Liver (tissue), 9 donors: ENCODE measurements around the gene ZCCHC14. TPM values are rescaled to one million over a fixed set of nuclear protein-coding genes. Genes with fewer than 3 reads are reported as not detected.

Experiments
- DNase-seq: peaks from one replicate; pipeline ENCODE4 v3.0.0-alpha.2; 2017; ENCODE audit warnings: low spot score
- H3K27ac ChIP-seq, 2 donors: one replicate each; pipeline ENCODE4 v1.7.0; 2013; ENCODE audit warnings: inconsistent platforms in 2 of 2, low read length in 2 of 2, control low read depth in 1 of 2, low read depth in 1 of 2, mild to moderate bottlenecking in 1 of 2
- H3K27me3 ChIP-seq, 4 donors: one replicate each; pipeline versions ENCODE4 v1.6.1 to v1.7.0; 2013; ENCODE audit warnings: low read length in 3 of 4, inconsistent platforms in 1 of 4, mild to moderate bottlenecking in 1 of 4, moderate library complexity in 1 of 4; ENCODE audit not compliant: control insufficient read depth in 4 of 4, insufficient read depth in 4 of 4
- H3K36me3 ChIP-seq, 4 donors: one replicate each; pipeline versions ENCODE4 v1.6.1 to v1.7.0; 2013; ENCODE audit warnings: low read length in 3 of 4, mild to moderate bottlenecking in 3 of 4, low read depth in 1 of 4, moderate library complexity in 1 of 4; ENCODE audit not compliant: control insufficient read depth in 4 of 4, insufficient read depth in 3 of 4
- H3K4me1 ChIP-seq, 4 donors: one replicate each; pipeline versions ENCODE4 v1.6.1 to v1.7.0; 2013; ENCODE audit warnings: low read length in 3 of 4, mild to moderate bottlenecking in 3 of 4, moderate library complexity in 1 of 4; ENCODE audit not compliant: control insufficient read depth in 4 of 4, insufficient read depth in 4 of 4
- H3K4me3 ChIP-seq, 3 donors: one replicate each; pipeline versions ENCODE4 v1.6.1 to v1.7.0; 2013; ENCODE audit warnings: low read length in 3 of 3, control low read depth in 1 of 3, low read depth in 1 of 3, mild to moderate bottlenecking in 1 of 3
- H3K9ac ChIP-seq, 2 donors: one replicate each; pipeline ENCODE4 v1.7.0; 2013; ENCODE audit warnings: low read length in 2 of 2, mild to moderate bottlenecking in 2 of 2, moderate library complexity in 2 of 2, control low read depth in 1 of 2, low read depth in 1 of 2
- H3K9me3 ChIP-seq, 4 donors: one replicate each; pipeline versions ENCODE4 v1.6.1 to v1.7.0; 2013; ENCODE audit warnings: low read length in 3 of 4; ENCODE audit not compliant: control insufficient read depth in 4 of 4
- EGR1 ChIP-seq, 2 donors: IDR thresholded peaks; 2 replicates each; pipeline ENCODE4 v1.6.1; 2016 to 2018; ENCODE audit warnings: antibody characterized with exemption in 2 of 2, low read depth in 2 of 2
- FOXA1 ChIP-seq: IDR thresholded peaks from 2 replicates; pipeline ENCODE4 v1.6.1; 2016; ENCODE audit warnings: antibody characterized with exemption
- FOXA2 ChIP-seq: IDR thresholded peaks from 2 replicates; pipeline ENCODE4 v1.6.1; 2016; ENCODE audit warnings: antibody characterized with exemption
- GABPA ChIP-seq, 2 donors: IDR thresholded peaks in 1 of 2; conservative IDR thresholded peaks in 1 of 2; 2 replicates each; pipeline ENCODE4 v1.6.1; 2016; ENCODE audit warnings: antibody characterized with exemption in 2 of 2, mild to moderate bottlenecking in 1 of 2, moderate library complexity in 1 of 2
- HNF4A ChIP-seq, 2 donors: conservative IDR thresholded peaks; 2 replicates each; pipeline ENCODE4 v1.6.1; 2016; ENCODE audit warnings: antibody characterized with exemption in 2 of 2, mild to moderate bottlenecking in 2 of 2
- HNF4G ChIP-seq: IDR thresholded peaks from 2 replicates; pipeline ENCODE4 v1.6.1; 2016; ENCODE audit warnings: antibody characterized with exemption
- JUND ChIP-seq, 2 donors: IDR thresholded peaks; 2 replicates each; pipeline ENCODE4 v1.6.1; 2016; ENCODE audit warnings: antibody characterized with exemption in 2 of 2
- NR2F2 ChIP-seq: IDR thresholded peaks from 2 replicates; pipeline ENCODE4 v1.6.1; 2016; ENCODE audit warnings: antibody characterized with exemption
- RAD21 ChIP-seq, 2 donors: IDR thresholded peaks; 2 replicates each; pipeline ENCODE4 v1.6.1; 2016; ENCODE audit warnings: antibody characterized with exemption in 2 of 2, mild to moderate bottlenecking in 2 of 2
- REST ChIP-seq: IDR thresholded peaks from 2 replicates; pipeline ENCODE4 v1.6.1; 2016; ENCODE audit warnings: antibody characterized with exemption, mild to moderate bottlenecking
- RXRA ChIP-seq, 2 donors: IDR thresholded peaks; 2 replicates each; pipeline ENCODE4 v1.6.1; 2017 to 2018; ENCODE audit warnings: antibody characterized with exemption in 2 of 2, mild to moderate bottlenecking in 1 of 2
- SP1 ChIP-seq: IDR thresholded peaks from 2 replicates; pipeline ENCODE4 v1.6.1; 2018; ENCODE audit warnings: antibody characterized with exemption, mild to moderate bottlenecking
- TAF1 ChIP-seq: conservative IDR thresholded peaks from 2 replicates; pipeline ENCODE4 v1.6.1; 2016; ENCODE audit warnings: antibody characterized with exemption, mild to moderate bottlenecking
- YY1 ChIP-seq: IDR thresholded peaks from 2 replicates; pipeline ENCODE4 v1.6.1; 2016; ENCODE audit warnings: antibody characterized with exemption, mild to moderate bottlenecking
- WGBS: extraction: QIAGEN DNeasy Blood & Tissue Kit; methylation state at CpG from one replicate; pipeline ENCODE4 v1.1.7; 2013; 5-methylcytosine and 5-hydroxymethylcytosine counted together
- polyA plus RNA-seq, 2 donors: library from polyadenylated mRNA; stranded (reverse) in 1 of 2; unstranded in 1 of 2; fragments of 200-250 nt in 1 of 2; fragments of >200 nt in 1 of 2; fragmentation: Nextera tagmentation in 1 of 2; extraction: Ambion mirVana in 1 of 2; gene quantifications; one replicate each; pipeline versions ENCODE4 v1.2.1 to v1.2.3, GENCODE V29; 2013 to 2015
- total RNA-seq, 2 donors: library from RNA; depleted of rRNA; stranded (reverse); fragments of >200 nt; gene quantifications; one replicate each; pipeline ENCODE4 v1.2.3, GENCODE V29; 2014
- TF ChIP-seq, protein P1 (sequence below): IDR thresholded peaks from 2 replicates; pipeline ENCODE4 v1.6.1; 2016; ENCODE audit warnings: antibody characterized with exemption
- TF ChIP-seq, protein P2 (sequence below): IDR thresholded peaks from 2 replicates; pipeline ENCODE4 v1.6.1; 2016; ENCODE audit warnings: antibody characterized with exemption
- donor health status: healthy.
- donor health status: healthy.
- donor health status: healthy.
- donor health status: healthy.
- donor health status: healthy.

Gene ZCCHC14
- total and polyA plus RNA-seq, 4 donors = 6.3 to 21.7 (median 8.0) TPM

DNA sequence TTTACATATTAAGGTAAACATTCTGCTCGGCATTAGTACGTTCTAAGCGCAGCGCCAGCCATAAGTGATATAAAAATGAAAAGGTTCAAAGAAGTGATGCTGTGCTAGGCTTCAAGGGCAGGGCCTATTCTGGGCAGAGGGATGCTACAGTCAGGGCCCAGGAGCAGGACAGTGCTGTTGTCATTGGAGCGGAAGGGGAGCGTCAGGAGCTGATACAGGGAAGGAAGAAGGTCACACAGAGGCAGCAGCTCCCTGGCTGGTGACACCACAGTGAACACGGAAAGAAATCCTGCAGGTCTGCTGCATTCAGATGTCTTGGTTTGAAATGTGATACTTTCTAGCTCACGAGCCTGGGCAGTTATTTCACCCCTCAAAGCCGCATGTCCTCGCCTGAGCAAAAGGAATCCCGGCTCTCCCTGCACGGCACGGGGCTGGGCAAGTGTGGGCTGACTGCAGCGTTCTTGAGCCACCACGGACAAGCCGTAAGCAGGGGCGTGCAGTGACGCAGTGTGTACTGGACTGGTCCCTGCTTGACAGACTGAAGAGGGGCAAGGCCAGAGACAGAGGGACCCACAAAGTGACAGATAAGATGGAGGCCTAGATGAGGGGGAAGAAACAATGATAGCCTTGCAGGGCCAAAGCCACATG lies 41.1 kb downstream of the ZCCHC14 start:
- DNase-seq = no peak
- no peak overlapping the region for H3K9ac ChIP-seq
- WGBS = 88% methylated on average over 18 of the region's 18 CpGs
- H3K36me3 ChIP-seq = peaks cover 1 to 53% (median 22%) of the 10 kb centered on the region in 4 donors
- H3K9me3 ChIP-seq = no peaks in the 10 kb centered on the region
- no peaks in the 10 kb centered on the region for H3K27me3 ChIP-seq
- no peak overlapping the region for H3K27ac ChIP-seq
- H3K4me1 ChIP-seq = peaks cover 0 to 4% (median 2%) of the 10 kb centered on the region in 4 donors
- H3K4me3 ChIP-seq = no peak overlapping the region
- no peak for TF ChIP-seq EGR1 (IDR thresholded peaks at IDR 0.05; ENCODE audit: low read depth in 2 of 2)
- TF ChIP-seq, protein P1, sequence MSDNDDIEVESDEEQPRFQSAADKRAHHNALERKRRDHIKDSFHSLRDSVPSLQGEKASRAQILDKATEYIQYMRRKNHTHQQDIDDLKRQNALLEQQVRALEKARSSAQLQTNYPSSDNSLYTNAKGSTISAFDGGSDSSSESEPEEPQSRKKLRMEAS = no peak
- TF ChIP-seq FOXA2 = no peak
- TF ChIP-seq REST = no peak
- no peak for TF ChIP-seq TAF1
- TF ChIP-seq, protein P2, sequence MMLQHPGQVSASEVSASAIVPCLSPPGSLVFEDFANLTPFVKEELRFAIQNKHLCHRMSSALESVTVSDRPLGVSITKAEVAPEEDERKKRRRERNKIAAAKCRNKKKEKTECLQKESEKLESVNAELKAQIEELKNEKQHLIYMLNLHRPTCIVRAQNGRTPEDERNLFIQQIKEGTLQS = no peak
- no peak for TF ChIP-seq SP1
- no peak for TF ChIP-seq NR2F2
- no peak for TF ChIP-seq YY1
- TF ChIP-seq HNF4A (conservative IDR thresholded peaks at IDR 0.05) = no peak
- no peak for TF ChIP-seq JUND (IDR thresholded peaks at IDR 0.05)
- TF ChIP-seq HNF4G = no peak
- no peak for TF ChIP-seq FOXA1
- no peak for TF ChIP-seq GABPA (IDR thresholded peaks at IDR 0.05 in 1 of 2, conservative IDR thresholded peaks at IDR 0.05 in 1 of 2)
- no peak for TF ChIP-seq RXRA (IDR thresholded peaks at IDR 0.05)
- TF ChIP-seq RAD21 (IDR thresholded peaks at IDR 0.05) = no peak

GRCh38 chr16:87448866-87449265 lies 44.0 kb downstream of the ZCCHC14 start:
- Histone ChIP-seq H3K27ac (no peak overlapping the region), H3K9me3 (no peaks in the 10 kb centered on the region), H3K27me3 (no peaks in the 10 kb centered on the region), H3K9ac (no peak overlapping the region), H3K4me1 (no peaks in the 10 kb centered on the region), H3K4me3 (no peak overlapping the region), H3K36me3 (peaks cover 0 to 59% (median 21%) of the 10 kb centered on the region in 4 donors)
- TF ChIP-seq FOXA2 (no peak), RAD21 (IDR thresholded peaks at IDR 0.05) (no peak), REST (no peak), SP1 (no peak), TAF1 (no peak), FOXA1 (no peak)
- TF ChIP-seq, protein P2 = no peak
- TF ChIP-seq, protein P1 = no peak
- WGBS = 97% methylated on average over 12 of the region's 12 CpGs
- no peak for DNase-seq
